Right lobe of liver (tissue), 6 donors: ENCODE data around the gene HEY2. TPM values are rescaled to one million over a fixed set of nuclear protein-coding genes. Genes with fewer than 3 reads are reported as not detected.
A peak's percentile ranks its signal among the peaks of the same experiment; 100 is the strongest.
"Not testable (repeated sequence)": the region's sequence is repeated elsewhere in the genome, so short reads cannot be mapped to it uniquely, and the experiment has no call there.

ENCODE experiments used
- ATAC-seq, 4 donors: fragments of 200-7000 bp; cut with Tn5 transposase; one replicate each; pipeline ENCODE4 v1.9.1; 2020; ENCODE audit warnings: mild to moderate bottlenecking in 4 of 4, moderate library complexity in 4 of 4
- DNase-seq, 3 donors: peaks; one replicate each; pipeline ENCODE4 v3.0.0-alpha.2; 2020
- H3K27ac ChIP-seq, 3 donors: fragments of 200-600 bp; one replicate each; pipeline ENCODE4 v1.8.0; 2022
- H3K27me3 ChIP-seq, 2 donors: fragments of 200-600 bp; one replicate each; pipeline ENCODE4 v1.8.0; 2022
- H3K36me3 ChIP-seq, 4 donors: fragments of 200-600 bp; sonication (generic) in 1 of 4; one replicate each; pipeline versions ENCODE4 v1.5.1 to v1.8.0; 2017 to 2022; ENCODE audit warnings: control low read depth in 1 of 4
- H3K4me1 ChIP-seq, 4 donors: fragments of 200-600 bp; sonication (generic) in 1 of 4; one replicate each; pipeline versions ENCODE4 v1.5.1 to v1.8.0; 2017 to 2022; ENCODE audit warnings: control low read depth in 1 of 4
- H3K4me3 ChIP-seq, 3 donors: fragments of 200-600 bp; one replicate each; pipeline ENCODE4 v1.8.0; 2022
- H3K9me3 ChIP-seq, 4 donors: fragments of 200-600 bp; sonication (generic) in 1 of 4; one replicate each; pipeline versions ENCODE4 v1.5.1 to v1.8.0; 2017 to 2022; ENCODE audit warnings: control low read depth in 1 of 4
- POLR2A ChIP-seq: fragments of 450-650 bp; IDR thresholded peaks from one replicate; pipeline ENCODE4 v1.6.1; 2017; ENCODE audit warnings: antibody characterized with exemption, mild to moderate bottlenecking
- WGBS: methylation state at CpG from one replicate; pipeline ENCODE4 v1.1.6; 2018; ENCODE audit warnings: low coverage, low lambda C conversion rate; ENCODE audit not compliant: insufficient coverage; ENCODE audit errors: missing lambda C conversion rate; 5-methylcytosine and 5-hydroxymethylcytosine counted together
- intact Hi-C, 2 donors: fragments of 100-400 bp; cut with DNase I; formaldehyde crosslinking; loops; one replicate each; pipeline versions ENCODE4 v1.11.2 to v1.14.1; 2022
- total RNA-seq, 6 experiments: library from RNA; depleted of rRNA in 2 of 6; stranded (reverse); fragments of >200 nt in 2 of 6; fragmentation: NEBNext Ultra II Directional in 3 of 6; extraction: Animal tissue kit (Norgen Biotek cat#: 25700) in 3 of 6; gene quantifications; one replicate each; pipeline versions ENCODE4 v1.1.0 to v1.2.4, GENCODE V29; 2016 to 2023
- TF ChIP-seq, protein P1 (sequence below), 4 donors: fragments of 200-600 bp in 3 of 4; fragments of 450-650 bp in 1 of 4; IDR thresholded peaks; one replicate each; pipeline versions ENCODE4 v1.5.1 to v1.8.0; 2016 to 2022; ENCODE audit warnings: antibody characterized with exemption in 4 of 4, mild to moderate bottlenecking in 2 of 4
- donor health status: DM: no; HTN: yes; CAD: no.
- donor health status: DM: no; HTN: no; CAD: no.
- donor health status: DM: no; HTN: no; CAD: no.
- donor health status: DM: no; HTN: yes; CAD: no.
- donor health status: DM: no; HTN: yes; CAD: no.

Gene HEY2
- total RNA-seq, 6 experiments from 2014 or later = 0.74 to 2.6 (median 1.6) TPM

DNA sequence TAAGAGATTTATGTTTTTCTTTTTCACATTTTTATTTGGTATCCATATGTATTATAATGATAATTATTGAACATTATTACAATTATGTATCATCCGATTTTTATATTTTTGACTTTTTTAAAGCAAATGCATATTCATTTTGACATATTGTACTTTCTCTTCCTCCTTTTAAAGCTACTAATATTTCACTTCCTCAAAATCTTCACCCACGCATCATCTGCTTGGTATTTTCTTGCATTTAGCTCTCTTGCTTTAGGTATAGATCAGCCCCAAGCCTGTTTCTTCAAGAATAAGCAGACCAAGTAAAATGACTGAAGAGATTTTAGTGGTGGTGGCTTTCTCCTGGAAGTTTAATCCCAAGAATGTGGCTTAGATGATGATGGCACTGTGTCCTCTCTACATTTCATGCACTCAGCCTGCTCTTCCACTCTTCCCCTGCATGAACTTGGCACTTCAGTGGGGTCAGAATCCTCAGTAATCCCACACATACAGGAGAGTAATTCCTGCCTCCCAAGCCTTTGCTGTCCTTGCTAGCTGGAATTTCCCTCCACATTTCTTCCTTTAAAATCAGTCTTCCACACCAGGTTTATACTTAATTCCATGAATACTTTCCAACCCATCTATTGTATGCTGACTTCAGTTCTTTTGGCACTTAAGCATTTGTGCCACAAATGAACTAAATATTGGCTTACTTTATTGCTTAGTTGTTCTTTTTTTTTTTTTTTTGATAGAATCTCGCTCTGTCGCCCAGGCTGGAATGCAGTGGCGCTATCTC, 49.5 kb downstream of the HEY2 start:
- no peak overlapping the region for H3K27ac ChIP-seq
- peak in 2 of 4 donors; percentile 18 to 43 for ATAC-seq
- WGBS = 75% methylated on average over 5 of the region's 5 CpGs
- intact Hi-C loops = no loop called here
- H3K4me3 ChIP-seq = no peak overlapping the region
- H3K9me3 ChIP-seq = no peaks in the 10 kb centered on the region
- H3K36me3 ChIP-seq = no peaks in the 10 kb centered on the region
- DNase-seq = no peak
- H3K4me1 ChIP-seq = peaks cover 0 to 3% (median 0%) of the 10 kb centered on the region in 4 donors
- no peaks in the 10 kb centered on the region for H3K27me3 ChIP-seq
- TF ChIP-seq POLR2A = no peak
- TF ChIP-seq, protein P1, sequence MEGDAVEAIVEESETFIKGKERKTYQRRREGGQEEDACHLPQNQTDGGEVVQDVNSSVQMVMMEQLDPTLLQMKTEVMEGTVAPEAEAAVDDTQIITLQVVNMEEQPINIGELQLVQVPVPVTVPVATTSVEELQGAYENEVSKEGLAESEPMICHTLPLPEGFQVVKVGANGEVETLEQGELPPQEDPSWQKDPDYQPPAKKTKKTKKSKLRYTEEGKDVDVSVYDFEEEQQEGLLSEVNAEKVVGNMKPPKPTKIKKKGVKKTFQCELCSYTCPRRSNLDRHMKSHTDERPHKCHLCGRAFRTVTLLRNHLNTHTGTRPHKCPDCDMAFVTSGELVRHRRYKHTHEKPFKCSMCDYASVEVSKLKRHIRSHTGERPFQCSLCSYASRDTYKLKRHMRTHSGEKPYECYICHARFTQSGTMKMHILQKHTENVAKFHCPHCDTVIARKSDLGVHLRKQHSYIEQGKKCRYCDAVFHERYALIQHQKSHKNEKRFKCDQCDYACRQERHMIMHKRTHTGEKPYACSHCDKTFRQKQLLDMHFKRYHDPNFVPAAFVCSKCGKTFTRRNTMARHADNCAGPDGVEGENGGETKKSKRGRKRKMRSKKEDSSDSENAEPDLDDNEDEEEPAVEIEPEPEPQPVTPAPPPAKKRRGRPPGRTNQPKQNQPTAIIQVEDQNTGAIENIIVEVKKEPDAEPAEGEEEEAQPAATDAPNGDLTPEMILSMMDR (IDR thresholded peaks at IDR 0.05) = no peak

DNA sequence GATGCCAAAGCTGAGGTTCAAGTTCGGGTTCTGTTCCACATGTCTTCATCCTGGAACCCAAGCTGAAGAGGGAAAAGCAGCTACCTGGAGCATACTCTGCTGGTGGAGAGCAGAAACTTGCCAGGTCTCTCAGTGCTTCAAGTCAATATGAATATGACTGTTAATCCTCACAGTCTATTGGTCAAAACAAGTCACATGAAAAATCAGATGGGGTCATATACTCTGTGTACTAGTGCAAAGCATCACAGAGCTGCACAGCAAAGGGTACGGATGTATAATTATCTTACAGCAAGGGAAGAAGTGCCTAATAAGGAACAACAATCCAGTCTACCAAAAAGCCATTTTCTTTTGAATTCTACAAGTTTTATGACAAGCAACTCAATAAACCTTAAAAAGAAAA, 53.0 kb downstream of the HEY2 start:
- Histone ChIP-seq H3K4me1 (no peaks in the 10 kb centered on the region), H3K27ac (no peak overlapping the region), H3K27me3 (no peaks in the 10 kb centered on the region), H3K36me3 (no peaks in the 10 kb centered on the region), H3K9me3 (no peaks in the 10 kb centered on the region), H3K4me3 (no peak overlapping the region)
- TF ChIP-seq, protein P1 (IDR thresholded peaks at IDR 0.05) = no peak
- TF ChIP-seq POLR2A = no peak
- DNase-seq (no peak), ATAC-seq (no peak)
- intact Hi-C loops = no loop called here
- WGBS = 62% methylated on average over 1 of the region's 2 CpGs

DNA sequence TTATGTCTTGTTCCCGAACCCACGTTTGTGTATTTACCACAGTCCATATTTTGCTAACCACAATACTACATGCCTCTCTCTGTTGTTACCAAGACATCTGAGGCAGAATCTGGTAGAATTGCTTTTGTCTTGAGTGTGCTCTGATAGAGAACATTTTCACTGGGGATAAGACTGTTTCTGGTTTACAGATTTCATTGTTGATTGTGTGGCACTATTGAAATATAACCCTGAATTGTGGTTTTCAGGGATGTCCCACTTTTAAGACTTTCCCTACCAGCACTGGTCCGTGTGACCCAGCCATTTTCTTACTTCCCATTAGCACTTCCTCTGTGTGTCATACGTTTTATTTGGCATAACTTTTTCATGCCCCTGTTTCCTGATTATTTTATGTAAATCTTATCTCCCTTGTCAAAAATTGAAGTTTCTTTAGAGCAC, 53.5 kb downstream of the HEY2 start:
- intact Hi-C loops = no loop called here
- 30% methylated on average over 4 of the region's 4 CpGs for WGBS
- ATAC-seq (peak; percentile 49 to 65 (median 53)), DNase-seq (no peak)
- Histone ChIP-seq H3K36me3 (no peaks in the 10 kb centered on the region), H3K4me1 (no peaks in the 10 kb centered on the region), H3K27ac (peak overlapping the region in 2 of 3 donors; percentile 24 to 52), H3K27me3 (no peaks in the 10 kb centered on the region), H3K9me3 (no peaks in the 10 kb centered on the region), H3K4me3 (no peak overlapping the region)
- TF ChIP-seq, protein P1 (IDR thresholded peaks at IDR 0.05) = no peak
- TF ChIP-seq POLR2A = no peak

DNA sequence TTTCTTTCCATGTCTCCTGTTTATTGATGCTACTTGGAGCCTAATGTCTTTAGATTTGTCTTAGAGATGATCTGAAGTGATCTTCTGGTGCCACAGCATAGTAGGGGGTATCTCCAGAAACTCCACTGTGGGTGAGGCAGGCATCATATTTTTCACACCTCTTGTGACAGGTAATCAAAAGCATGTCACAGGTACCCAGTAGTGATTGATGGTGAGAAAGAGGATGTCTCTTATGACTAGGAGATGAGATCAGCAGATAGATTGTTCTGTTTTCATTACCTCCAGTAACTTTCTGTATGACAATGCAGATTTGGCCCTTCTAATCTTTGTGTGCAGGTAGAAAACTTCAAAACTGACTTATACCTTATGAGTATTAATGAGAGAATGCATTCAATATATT, 54.8 kb downstream of the HEY2 start:
- Histone ChIP-seq H3K9me3 (no peaks in the 10 kb centered on the region), H3K36me3 (no peaks in the 10 kb centered on the region), H3K27ac (no peak overlapping the region), H3K27me3 (no peaks in the 10 kb centered on the region), H3K4me1 (no peaks in the 10 kb centered on the region), H3K4me3 (no peak overlapping the region)
- intact Hi-C loops = no loop called here
- TF ChIP-seq, protein P1 (IDR thresholded peaks at IDR 0.05) = no peak
- TF ChIP-seq POLR2A = no peak
- no peak for DNase-seq
- ATAC-seq = no peak

DNA sequence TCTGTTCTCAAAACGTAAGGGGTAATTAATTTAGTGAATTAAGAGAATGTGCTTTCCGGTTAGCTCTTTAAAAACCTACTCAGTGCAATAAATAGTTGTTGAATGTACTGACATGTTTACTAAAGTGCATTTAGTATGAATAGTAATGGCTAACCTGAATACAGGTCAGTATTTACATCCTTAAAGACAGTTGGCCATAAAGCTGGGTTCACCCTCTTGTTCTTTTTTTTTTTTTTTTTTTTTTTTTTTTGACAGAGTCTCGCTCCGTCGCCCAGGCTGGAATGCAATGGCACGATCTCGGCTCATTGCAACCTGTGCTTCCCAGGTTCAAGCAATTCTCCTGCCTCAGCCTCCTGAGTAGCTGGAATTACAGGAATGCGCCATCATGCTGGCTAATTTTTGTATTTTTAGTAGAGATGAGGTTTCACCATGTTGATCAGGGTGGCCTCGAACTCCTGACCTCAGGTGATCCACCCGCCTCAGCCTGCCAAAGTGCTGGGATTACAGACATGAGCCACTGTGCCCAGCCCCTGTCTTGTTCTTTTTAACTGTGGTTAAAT, 55.5 kb downstream of the HEY2 start:
- 88% methylated on average over 2 of the region's 10 CpGs for WGBS
- H3K4me3 ChIP-seq, DNase-seq, intact Hi-C loops, H3K36me3 ChIP-seq, H3K27me3 ChIP-seq, H3K27ac ChIP-seq, ATAC-seq, H3K4me1 ChIP-seq, H3K9me3 ChIP-seq: not testable (repeated sequence)
